ENCODE data around the gene PIGH. TPM values are rescaled to one million over a fixed set of nuclear protein-coding genes. Genes with fewer than 3 reads are reported as not detected.

The PIGH gene
- total RNA-seq, 1 experiment from 2014 or later = 6.8 TPM

DNA sequence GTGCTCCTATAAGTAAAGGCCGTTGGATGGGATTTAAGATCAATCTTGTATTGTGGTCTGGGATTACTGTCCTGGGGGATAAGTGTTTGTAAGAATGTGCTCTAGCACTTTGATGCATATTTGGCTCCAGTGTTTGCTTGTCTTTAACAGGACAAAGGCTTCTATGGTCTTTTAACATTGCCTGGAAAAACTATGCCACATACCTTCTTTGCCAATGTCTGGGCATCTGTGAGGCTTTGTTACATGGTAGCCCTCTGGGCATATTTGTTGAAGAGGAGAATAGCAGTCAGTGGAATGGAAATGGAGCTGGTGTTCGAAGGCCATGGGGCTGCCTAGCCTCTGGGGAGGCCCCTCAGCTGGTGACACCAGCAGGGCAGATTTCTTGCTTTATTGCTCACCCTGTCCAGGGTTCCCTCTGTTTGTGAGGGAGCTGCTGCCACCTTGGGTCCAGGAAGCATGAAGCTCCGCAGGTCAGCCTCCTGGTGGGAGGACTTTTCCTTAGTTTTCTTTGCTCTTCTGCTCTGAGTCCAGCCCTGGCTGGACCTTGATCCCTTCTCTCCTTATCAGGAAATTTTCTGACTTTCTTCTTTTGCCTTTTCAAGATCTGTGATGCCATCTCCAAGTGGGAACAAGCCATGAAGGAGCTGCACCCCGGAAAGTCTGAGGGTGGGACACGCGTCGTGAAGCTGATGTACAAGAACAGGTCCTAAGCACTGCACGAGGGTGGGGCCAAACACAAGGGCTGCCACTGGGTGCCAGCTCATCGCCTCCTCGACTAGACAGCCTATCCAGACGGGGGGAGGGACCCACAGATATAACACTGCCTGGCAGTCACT lies 19.5 kb downstream of the PIGH start:
- TF ChIP-seq ESRRA (CRISPR knock-in tag; IDR thresholded peaks at IDR 0.05; ENCODE audit: borderline replicate concordance) (no peak), ZNF219 (CRISPR knock-in tag; IDR thresholded peaks at IDR 0.05; ENCODE audit: borderline replicate concordance) (no peak), CREB1 (CRISPR knock-in tag; IDR thresholded peaks at IDR 0.05) (no peak)
- TF ChIP-seq, protein P1, sequence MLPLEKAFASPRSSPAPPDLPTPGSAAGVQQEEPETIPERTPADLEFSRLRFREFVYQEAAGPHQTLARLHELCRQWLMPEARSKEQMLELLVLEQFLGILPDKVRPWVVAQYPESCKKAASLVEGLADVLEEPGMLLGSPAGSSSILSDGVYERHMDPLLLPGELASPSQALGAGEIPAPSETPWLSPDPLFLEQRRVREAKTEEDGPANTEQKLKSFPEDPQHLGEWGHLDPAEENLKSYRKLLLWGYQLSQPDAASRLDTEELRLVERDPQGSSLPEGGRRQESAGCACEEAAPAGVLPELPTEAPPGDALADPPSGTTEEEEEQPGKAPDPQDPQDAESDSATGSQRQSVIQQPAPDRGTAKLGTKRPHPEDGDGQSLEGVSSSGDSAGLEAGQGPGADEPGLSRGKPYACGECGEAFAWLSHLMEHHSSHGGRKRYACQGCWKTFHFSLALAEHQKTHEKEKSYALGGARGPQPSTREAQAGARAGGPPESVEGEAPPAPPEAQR (CRISPR knock-in tag; IDR thresholded peaks at IDR 0.05) = no peak
- TF ChIP-seq, protein P2, sequence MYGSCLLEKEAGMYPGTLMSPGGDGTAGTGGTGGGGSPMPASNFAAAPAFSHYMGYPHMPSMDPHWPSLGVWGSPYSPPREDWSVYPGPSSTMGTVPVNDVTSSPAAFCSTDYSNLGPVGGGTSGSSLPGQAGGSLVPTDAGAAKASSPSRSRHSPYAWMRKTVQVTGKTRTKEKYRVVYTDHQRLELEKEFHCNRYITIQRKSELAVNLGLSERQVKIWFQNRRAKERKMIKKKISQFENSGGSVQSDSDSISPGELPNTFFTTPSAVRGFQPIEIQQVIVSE (CRISPR knock-in tag; IDR thresholded peaks at IDR 0.05; ENCODE audit: borderline replicate concordance) = no peak
- Mint-ChIP-seq H3K27ac (no peak overlapping the region), H3K9me3 (no peaks in the 10 kb centered on the region), H3K36me3 (peaks cover 32% of the 10 kb centered on the region), H3K4me3 (no peak overlapping the region), H3K4me1 (no peaks in the 10 kb centered on the region), H3K27me3 (ENCODE audit: low read depth) (no peaks in the 10 kb centered on the region)
- no peak for ATAC-seq
- DNase-seq (ENCODE audit: low spot score) = no peak
- POLR2A ChIA-PET = no interaction called here
- CTCF ChIA-PET = interaction anchor here (0.6 to 6.2 kb wide), 11 partner anchors 9 to 153 kb away, joined by 3 to 75 read pairs (median 7); partner anchors contain the start of gene PIGH

DNA sequence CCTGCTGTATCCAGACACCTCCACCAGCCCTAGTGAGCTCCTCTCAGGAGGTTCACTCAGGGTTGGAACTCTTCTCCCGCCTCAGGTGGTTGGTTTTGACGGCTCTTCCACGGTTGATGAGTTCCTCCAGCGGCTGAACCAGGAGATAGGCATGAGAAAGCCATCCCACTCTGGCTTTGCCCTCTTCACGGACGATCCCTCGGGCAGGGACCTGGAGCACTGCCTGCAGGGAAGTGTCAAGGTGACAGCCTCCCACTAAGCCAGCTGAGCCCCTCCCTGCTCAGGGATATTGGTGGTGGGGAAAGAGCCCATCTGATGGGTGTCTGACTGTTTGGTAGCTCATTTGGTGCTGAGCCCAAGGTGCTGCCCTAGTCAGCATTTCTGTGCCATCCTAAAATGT lies 20.4 kb downstream of the PIGH start:
- Mint-ChIP-seq H3K27ac (no peak overlapping the region), H3K27me3 (ENCODE audit: low read depth) (no peaks in the 10 kb centered on the region), H3K4me1 (no peaks in the 10 kb centered on the region), H3K9me3 (no peaks in the 10 kb centered on the region), H3K4me3 (no peak overlapping the region), H3K36me3 (peaks cover 38% of the 10 kb centered on the region)
- no peak for ATAC-seq
- ChIA-PET CTCF (interaction anchor here (0.6 to 3.3 kb wide), 6 partner anchors 9 to 152 kb away, joined by 3 to 30 read pairs (median 6); partner anchors contain the start of gene PIGH), POLR2A (no interaction called here)
- no peak for DNase-seq (ENCODE audit: low spot score)
- TF ChIP-seq, protein P3, sequence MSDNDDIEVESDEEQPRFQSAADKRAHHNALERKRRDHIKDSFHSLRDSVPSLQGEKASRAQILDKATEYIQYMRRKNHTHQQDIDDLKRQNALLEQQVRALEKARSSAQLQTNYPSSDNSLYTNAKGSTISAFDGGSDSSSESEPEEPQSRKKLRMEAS (CRISPR knock-in tag; IDR thresholded peaks at IDR 0.05) = no peak
- TF ChIP-seq RELA (CRISPR knock-in tag; IDR thresholded peaks at IDR 0.05; ENCODE audit: borderline replicate concordance) = no peak
- no peak for TF ChIP-seq RORB (CRISPR knock-in tag; IDR thresholded peaks at IDR 0.05)
- no peak for TF ChIP-seq ZNF317 (CRISPR knock-in tag; IDR thresholded peaks at IDR 0.05; ENCODE audit: borderline replicate concordance, low read depth)
- TF ChIP-seq NFATC4 (CRISPR knock-in tag; IDR thresholded peaks at IDR 0.05) = no peak
- TF ChIP-seq CREB1 (CRISPR knock-in tag; IDR thresholded peaks at IDR 0.05) = no peak
- no peak for TF ChIP-seq ZNF416 (CRISPR knock-in tag; IDR thresholded peaks at IDR 0.05)
- TF ChIP-seq, protein P4, sequence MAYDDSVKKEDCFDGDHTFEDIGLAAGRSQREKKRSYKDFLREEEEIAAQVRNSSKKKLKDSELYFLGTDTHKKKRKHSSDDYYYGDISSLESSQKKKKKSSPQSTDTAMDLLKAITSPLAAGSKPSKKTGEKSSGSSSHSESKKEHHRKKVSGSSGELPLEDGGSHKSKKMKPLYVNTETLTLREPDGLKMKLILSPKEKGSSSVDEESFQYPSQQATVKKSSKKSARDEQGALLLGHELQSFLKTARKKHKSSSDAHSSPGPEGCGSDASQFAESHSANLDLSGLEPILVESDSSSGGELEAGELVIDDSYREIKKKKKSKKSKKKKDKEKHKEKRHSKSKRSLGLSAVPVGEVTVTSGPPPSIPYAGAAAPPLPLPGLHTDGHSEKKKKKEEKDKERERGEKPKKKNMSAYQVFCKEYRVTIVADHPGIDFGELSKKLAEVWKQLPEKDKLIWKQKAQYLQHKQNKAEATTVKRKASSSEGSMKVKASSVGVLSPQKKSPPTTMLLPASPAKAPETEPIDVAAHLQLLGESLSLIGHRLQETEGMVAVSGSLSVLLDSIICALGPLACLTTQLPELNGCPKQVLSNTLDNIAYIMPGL (CRISPR knock-in tag; IDR thresholded peaks at IDR 0.05) = no peak
- no peak for TF ChIP-seq SOX15 (CRISPR knock-in tag; IDR thresholded peaks at IDR 0.05)
- TF ChIP-seq, protein P5, sequence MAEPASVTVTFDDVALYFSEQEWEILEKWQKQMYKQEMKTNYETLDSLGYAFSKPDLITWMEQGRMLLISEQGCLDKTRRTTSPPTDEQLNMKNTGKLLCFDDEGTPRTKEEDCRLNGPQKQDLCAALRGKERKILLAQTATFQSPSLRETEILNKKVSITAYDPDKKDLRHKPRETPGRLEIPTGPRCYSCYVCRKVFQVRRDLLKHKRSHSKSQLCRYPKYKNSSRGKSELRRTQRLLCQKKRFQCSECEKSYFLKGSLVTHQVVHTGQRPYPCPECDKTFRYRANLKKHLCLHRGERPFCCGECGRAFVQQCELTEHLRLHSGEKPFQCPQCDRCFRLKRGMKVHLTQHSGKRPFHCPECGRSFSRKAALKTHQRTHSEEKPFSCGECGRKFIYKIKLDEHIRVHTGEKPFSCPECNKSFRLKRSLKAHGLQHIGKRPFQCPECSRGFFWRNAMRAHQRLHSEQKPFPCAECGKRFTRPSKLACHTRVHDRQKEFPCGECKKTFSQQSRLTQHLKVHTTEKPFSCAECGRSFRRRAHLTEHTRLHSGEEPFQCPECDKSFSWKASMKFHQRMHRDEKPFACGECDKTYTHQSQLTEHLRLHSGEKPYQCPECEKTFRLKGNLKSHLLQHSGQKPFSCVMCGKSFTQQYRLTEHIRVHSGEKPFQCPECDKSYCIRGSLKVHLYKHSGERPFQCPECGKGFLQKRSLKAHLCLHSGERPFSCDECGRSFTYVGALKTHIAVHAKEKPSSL (CRISPR knock-in tag; conservative IDR thresholded peaks at IDR 0.05) = no peak
- no peak for TF ChIP-seq KAT7 (CRISPR knock-in tag; IDR thresholded peaks at IDR 0.05; ENCODE audit: borderline replicate concordance)
- TF ChIP-seq, protein P6, sequence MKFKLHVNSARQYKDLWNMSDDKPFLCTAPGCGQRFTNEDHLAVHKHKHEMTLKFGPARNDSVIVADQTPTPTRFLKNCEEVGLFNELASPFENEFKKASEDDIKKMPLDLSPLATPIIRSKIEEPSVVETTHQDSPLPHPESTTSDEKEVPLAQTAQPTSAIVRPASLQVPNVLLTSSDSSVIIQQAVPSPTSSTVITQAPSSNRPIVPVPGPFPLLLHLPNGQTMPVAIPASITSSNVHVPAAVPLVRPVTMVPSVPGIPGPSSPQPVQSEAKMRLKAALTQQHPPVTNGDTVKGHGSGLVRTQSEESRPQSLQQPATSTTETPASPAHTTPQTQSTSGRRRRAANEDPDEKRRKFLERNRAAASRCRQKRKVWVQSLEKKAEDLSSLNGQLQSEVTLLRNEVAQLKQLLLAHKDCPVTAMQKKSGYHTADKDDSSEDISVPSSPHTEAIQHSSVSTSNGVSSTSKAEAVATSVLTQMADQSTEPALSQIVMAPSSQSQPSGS (CRISPR knock-in tag; IDR thresholded peaks at IDR 0.05; ENCODE audit: borderline replicate concordance, low read depth) = no peak
- TF ChIP-seq ATF1 (CRISPR knock-in tag; IDR thresholded peaks at IDR 0.05) = no peak
- TF ChIP-seq, protein P7, sequence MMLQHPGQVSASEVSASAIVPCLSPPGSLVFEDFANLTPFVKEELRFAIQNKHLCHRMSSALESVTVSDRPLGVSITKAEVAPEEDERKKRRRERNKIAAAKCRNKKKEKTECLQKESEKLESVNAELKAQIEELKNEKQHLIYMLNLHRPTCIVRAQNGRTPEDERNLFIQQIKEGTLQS (CRISPR knock-in tag; conservative IDR thresholded peaks at IDR 0.05) = no peak
- no peak for TF ChIP-seq SMAD4 (CRISPR knock-in tag; IDR thresholded peaks at IDR 0.05)
- TF ChIP-seq, protein P8, sequence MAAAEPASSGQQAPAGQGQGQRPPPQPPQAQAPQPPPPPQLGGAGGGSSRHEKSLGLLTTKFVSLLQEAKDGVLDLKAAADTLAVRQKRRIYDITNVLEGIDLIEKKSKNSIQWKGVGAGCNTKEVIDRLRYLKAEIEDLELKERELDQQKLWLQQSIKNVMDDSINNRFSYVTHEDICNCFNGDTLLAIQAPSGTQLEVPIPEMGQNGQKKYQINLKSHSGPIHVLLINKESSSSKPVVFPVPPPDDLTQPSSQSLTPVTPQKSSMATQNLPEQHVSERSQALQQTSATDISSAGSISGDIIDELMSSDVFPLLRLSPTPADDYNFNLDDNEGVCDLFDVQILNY (CRISPR knock-in tag; IDR thresholded peaks at IDR 0.05) = no peak
- TF ChIP-seq, protein P9, sequence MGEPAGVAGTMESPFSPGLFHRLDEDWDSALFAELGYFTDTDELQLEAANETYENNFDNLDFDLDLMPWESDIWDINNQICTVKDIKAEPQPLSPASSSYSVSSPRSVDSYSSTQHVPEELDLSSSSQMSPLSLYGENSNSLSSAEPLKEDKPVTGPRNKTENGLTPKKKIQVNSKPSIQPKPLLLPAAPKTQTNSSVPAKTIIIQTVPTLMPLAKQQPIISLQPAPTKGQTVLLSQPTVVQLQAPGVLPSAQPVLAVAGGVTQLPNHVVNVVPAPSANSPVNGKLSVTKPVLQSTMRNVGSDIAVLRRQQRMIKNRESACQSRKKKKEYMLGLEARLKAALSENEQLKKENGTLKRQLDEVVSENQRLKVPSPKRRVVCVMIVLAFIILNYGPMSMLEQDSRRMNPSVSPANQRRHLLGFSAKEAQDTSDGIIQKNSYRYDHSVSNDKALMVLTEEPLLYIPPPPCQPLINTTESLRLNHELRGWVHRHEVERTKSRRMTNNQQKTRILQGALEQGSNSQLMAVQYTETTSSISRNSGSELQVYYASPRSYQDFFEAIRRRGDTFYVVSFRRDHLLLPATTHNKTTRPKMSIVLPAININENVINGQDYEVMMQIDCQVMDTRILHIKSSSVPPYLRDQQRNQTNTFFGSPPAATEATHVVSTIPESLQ (CRISPR knock-in tag; IDR thresholded peaks at IDR 0.05) = no peak
- TF ChIP-seq SP1 (CRISPR knock-in tag; conservative IDR thresholded peaks at IDR 0.05) = no peak
- TF ChIP-seq ZNF138 (CRISPR knock-in tag; conservative IDR thresholded peaks at IDR 0.05) = no peak

All from WTC11 (cell line).